Measurements from ENCODE around the gene SOSTDC1.
A peak's percentile ranks its signal among the peaks of the same experiment; 100 is the strongest.
"Not testable (repeated sequence)": the region's sequence is repeated elsewhere in the genome, so short reads cannot be mapped to it uniquely, and the experiment has no call there.

Gene SOSTDC1

DNA sequence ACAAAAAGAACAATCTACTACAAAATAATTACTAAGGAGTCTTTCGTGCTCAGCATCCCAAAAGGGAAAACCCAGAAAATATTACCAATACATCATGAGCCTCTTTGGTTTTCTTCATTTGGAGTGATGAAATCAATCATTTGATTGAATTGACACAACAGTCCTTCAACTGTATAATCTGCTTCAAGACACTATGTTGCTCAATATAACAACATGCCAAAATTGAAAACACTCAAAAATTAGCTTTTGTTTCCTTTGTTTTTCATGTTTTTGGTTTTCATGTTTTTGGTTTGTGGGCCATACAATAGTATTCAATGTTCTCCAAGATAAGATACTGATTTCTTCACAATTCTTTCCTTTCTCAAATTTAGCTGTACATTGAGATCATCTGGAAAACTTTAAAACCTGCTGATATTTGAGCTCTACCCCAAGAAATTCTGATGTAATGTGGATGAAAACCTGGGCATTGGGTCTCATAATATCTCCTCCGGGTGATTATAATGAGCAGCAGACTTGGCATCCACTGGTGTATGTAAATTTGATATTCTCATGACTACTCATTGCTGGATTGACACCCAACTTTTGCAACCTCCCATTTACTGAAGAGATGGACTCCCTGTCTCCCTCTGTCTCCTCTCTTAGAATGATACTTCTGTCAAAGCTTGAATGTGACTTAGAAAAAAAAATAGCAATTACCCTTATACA is 4.6 kb downstream of the SOSTDC1 start:
- DNase-seq: no peak

DNA sequence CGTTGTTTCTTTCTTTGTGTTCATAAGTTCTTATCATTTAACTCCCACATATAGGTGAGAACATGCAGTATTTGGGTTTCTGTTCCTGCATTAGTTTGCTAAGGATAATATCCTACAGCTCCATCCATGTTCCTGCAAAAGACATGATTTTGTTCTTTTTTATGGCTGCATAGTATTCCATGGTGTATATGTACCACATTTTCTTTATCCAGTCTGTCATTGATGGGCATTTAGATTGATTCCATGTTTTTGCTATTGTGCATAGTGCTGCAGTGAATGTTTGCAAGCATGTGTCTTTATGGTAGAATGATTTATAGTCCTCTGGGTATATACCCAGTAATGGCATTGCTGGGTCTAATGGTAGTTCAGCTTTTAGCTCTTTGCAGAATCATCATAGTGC is 9.2 kb downstream of the SOSTDC1 start:
- not testable (repeated sequence) for DNase-seq

DNA sequence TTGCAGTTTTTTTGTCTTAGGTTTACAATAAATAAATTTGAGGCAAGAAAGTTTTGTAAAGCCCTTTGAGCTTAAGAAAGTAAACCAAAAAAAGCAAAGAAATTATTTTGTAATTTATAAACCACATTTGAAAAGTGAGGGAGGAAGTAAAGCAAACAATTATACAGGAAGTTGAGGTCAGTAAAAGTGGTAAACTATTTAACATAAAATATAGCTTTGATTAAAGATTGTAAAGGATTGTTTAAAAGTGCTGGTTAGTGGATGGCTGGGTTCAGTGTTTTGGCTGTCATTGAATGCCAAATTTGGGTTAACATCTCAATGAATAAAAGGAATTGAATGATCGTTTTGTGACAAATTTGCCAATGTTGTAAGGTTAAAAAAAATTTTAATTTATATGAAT is 9.9 kb downstream of the SOSTDC1 start:
- DNase-seq: no peak

DNA sequence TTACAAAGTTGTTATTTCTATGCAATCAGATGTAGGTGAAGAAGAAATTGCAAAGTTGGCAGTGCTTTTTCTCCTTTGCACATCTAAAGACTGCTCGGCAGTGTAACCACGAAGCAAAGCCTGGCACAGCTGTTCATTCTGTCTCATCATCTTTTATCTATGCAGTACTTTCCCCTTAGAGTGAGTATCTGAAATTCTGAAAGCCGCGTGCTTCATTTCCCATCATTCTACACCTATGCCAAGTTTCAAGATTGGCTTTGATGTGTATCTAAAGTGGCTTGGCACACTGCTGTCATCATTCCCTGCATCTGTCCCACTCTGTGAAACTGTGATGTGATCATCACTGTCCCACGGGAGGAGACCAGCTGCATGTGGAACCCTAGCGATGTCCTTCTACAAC is 15.2 kb downstream of the SOSTDC1 start:
- no peak for DNase-seq

DNA sequence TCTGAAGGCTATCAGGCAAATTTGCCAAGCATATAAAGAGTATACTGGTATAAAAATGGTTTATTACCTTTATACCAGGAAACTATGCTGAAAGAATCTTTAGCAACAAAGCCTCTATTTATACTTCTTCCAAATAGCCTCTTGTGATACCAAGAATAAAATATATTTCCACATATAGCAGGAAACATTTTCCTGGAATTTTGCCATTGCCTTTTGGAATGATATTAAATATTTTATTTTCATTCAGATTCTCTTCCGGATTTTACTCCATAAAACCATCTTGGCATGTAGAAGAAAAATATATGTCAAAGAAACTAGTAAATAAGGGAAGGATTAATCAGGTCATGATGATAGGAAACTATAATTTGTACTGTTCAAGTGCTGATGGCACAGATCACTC is 17.7 kb downstream of the SOSTDC1 start:
- DNase-seq: no peak

DNA sequence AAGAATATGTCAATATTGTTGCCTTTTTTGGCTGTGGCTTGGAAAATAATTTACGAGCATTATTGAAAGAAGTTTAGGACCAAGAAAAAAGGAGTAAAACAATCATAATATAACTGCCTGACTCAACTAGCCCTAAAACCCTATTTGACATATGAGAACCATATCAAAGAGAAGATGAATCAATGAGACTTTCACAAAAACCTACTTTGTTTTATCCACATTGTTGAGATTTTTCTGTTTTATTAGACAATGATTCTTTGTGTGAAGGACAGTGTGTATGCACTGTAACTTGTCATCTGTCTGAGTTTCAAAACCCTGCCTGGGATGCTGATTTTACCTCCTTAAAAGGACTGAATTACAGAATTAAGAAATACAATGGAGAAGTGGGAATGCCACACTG is 19.0 kb downstream of the SOSTDC1 start:
- no peak for DNase-seq

DNA sequence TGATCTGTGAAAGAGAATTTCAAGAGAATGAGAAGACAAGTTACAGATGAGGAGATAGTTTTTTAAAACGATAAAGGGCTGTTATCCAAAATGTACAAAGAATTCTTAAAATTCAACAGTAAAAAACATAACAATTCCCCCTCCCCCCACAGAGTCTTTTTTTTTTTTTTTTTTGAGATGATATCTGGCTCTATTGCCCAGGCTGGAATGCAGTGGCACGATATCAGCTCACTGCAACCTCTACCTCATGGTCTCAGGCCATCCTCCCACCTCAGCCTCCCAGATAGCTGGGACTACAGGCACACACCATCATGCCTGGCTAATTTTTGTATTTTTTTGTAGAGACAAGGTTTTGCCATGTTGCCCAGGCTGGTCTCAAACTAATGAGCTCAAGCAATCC is 21.7 kb downstream of the SOSTDC1 start:
- DNase-seq: not testable (repeated sequence)

DNA sequence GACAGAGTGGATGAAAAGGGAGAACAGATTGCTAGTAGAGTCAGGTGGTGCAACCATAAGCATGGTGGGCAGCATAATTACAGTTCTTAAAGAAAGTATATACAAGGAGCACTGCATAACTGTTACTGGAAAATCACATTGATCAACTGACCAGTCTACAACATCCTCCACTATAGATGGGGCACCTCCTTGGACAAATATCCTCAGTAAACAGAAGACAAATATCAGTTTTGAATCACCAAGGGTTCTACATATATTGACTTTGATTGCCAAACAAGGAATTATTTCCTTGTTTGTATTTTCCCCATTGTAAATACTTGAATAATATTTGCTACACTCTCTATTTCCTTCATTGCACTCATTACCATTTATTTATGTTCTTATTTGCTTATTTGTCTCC is 26.6 kb downstream of the SOSTDC1 start:
- DNase-seq: no peak

DNA sequence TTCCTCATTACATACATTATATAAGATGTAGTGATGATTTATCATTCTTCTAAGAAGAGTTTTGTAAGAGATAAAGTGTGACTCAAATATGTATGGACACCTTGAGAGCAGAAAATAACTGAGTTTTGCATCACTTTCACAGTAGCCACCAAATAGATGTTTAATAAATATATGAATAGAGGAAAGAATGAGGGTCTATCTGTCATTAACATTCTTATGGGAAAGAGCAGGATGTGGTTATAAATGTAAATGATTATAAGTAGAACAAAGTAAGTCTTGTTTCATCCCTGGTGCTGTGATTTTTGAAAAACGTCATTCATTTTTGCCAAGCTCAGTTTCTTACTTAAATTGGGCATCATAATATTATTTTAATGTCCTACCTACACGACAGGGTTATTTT is 29.2 kb downstream of the SOSTDC1 start:
- no peak for DNase-seq

DNA sequence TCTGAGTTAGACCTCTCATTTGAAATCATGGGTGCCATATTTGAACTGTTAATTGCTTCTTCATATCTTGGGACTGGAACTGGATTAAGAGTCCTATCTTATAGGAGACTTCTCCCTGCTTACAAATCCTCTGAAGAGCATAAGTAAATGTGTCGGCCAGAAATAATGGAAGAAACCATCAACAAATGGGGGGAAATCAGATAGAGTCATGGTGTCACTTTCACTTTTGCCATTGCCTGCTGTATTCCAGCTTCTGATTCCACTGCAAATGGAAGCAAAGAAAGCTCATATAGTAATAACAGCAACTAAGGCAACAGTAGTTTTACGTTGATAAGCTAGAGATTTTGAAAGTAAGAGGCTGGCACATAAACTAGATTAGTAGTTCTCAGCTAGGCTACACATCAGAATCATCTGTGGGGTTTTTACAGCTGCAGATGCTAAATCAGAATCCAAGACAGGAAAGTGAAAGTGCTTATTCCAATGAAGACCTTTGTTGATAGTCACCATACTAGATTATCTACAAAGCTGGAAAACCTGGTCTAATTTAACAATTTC is 31.9 kb downstream of the SOSTDC1 start:
- no peak for DNase-seq

DNA sequence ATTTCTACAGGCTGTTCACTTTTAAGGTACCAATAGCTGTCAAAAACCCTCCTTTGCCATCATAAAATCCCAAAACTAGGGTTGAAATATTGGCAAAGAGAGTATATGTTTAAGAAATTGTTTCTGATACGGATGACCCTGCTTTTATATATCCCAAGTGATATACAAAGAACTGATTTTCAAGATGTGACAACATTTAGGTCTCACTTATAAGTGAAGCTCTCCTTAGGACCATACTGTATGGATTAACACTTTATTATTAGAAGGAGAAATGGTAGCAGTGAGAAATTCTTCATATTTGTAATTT is 33.2 kb downstream of the SOSTDC1 start:
- DNase-seq: no peak

DNA sequence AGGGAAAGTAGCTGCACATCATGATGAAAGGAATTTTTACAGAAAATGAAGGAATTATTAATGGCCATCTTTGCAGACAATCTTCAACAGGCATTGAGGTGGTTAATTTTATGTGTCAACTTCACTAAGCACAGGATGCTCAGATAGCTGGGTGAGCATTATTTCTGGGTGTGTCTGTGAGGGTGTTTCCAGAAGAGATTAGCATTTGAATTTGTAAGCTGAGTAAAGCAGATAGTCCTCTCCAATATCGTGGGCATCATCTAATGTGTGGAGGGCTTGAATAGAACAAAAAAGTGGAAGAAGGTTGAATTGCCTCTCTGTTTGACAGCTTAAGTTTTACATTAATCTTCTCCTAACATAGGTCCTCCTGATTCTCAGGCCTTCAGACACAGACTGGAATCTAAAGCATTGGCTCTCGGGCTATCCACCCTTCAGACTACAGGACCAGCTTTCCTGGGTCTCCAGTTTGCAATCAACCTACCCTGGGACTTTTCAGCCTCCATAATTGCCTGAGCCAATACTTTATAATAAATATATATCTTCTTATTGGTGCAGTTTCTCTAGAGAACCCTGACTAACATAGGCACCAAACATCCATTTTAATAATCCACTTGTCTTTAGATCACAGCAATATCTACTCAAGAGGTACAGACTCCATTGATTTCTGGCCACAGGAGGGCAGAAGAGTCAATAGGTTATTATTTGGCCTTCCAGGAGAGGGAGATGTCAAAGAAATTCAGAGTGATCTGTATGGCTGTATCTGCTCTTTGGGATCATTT is 33.7 kb downstream of the SOSTDC1 start:
- DNase-seq: peak; percentile 29

DNA sequence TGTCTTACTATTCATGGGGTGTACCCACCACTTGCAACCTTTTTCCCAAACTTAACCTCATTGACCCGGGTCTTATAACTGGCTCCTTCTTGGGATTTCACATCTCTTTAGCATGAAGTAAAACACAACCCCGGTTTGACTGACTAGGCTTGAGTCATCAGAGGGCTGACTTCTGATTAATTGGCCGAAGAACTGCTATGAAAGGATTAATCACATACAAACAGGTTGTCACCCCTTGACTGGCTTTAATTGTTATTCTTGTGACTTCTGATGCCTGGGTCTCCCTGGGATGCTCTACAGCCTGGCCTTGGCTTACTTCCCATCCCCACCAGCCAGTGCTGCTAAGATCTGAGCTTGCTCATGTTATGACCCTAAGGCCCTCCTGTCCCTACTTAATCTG is 35.4 kb downstream of the SOSTDC1 start:
- DNase-seq: no peak

DNA sequence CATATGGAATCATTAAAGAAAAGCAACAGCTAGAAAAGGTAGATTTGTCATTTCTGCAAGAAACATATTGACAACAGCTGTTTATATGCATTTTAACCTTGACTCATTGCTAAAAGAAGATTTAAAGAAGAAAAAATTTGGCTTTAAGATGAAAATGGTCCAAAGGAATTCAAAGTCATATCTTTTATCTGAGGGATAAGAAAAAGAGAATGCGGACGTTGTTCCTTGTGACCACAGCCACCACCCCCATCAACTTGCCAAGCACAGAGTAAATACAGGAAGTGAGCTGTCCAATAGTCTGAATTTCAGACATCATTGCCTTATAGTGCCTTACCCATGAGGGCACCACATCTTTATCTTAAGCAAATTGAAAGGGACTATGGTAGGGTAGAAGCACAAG is 36.9 kb downstream of the SOSTDC1 start:
- no peak for DNase-seq

DNA sequence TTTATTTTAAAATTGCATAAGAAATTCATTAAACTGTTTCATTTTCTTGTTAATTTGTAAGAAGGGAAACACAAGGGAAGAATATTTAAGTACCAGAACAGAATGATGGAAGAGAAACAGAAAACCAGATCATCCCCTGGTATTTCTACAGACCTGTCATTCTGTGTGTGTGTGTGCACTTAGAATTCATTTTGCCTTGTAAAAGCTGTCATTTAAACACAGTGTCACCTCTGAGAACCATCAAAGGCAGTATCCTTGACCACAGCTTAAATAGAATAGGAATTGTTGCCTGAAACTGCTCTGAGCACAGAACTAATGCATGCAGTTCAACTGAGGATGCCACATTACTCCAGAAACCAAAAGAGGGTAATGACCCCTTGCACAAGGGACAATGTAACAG is 37.4 kb downstream of the SOSTDC1 start:
- DNase-seq: no peak

DNA sequence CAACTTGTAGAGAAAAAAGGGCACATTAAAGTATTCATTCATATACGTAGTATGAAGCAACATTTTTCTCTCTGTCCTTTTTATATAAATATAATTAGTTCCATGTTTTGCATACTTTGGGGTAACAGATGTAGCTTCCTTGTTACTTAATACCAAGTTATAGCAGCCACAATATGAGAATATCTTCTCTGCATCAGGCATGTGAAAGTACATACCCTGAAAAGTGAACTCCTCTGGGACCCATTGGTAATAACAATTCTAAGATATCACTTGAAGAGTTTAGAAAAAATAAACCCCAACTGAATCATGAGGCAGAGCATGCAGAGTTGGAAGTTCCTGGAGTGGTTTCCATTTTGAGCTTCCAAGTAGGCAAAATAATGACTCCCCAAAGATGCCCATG is 41.8 kb downstream of the SOSTDC1 start:
- DNase-seq: no peak

DNA sequence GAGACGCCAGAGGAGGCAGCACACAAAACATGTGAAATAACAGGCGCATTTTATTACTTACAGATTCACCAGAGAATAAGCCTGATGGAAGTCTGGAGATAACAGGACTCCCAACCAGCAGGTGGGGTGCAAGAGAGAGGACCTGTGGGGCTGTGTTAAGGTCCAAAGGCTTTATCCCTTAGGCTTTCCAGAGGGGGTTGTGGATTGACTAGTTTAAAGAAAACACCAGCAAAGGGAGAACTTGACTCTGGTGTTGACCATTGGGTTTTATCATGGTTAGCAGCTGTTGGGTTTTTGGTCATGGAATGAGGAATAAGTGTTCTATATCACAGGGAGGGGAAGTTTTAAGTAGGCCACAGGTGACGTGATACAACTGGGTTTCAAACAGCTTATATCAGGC is 42.6 kb downstream of the SOSTDC1 start:
- no peak for DNase-seq

DNA sequence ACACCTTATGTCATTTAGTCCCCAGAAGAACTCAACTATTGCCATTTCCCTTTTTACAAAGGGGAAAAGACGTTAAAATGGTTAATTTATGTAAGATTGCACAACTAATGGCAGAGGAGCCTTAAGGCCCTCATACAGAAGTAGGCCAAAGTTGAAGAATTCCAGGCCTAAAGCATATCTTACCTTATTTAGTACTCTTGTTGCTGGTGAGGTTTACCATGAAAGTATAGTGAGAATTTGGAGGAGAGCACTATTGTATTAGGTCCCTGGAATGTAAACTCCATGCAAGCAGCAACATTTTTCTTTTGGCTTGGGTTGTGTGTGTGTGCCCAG is 43.5 kb downstream of the SOSTDC1 start:
- no peak for DNase-seq

DNA sequence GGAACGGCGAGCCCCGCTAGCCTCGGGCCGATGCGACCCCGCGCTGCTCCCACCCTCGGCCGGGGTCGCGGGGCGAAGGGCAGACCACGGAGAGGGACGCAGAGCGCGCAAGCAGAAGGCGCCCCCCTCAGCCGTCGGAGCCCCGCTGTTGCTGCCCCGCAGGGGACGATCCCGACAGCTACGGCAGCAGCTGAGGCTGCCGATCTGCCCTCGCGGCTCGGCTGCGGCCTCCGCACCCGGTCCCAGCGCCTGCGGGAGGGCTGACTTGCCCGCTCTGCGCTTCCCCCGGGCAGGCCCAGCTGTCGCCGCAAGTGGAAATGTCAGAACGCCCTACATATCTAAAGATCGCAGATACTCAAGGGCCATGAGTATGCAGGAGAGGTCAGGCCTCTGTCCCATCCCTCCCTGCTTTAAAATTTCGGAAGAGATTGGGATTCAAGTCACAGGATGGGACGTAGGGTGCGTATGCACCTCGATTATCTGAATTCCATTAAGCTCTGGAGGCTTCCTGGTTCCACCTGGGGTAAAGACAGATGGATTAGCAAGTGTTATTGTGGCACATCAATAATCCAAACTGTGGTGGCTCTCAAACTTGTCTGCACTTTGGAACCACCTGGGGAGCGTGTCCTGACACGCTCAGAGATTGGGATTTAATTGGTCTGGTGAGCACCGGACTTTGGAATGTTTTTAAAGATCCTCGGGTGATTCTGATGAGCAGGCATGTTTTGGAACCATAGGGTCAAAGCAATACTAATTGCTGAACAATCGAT is 44.0 kb downstream of the SOSTDC1 start, which contains the start of gene CRPPA:
Gene CRPPA, minus strand, starts transcription at position 206 of the 770 bp plus-strand sequence. CDS start 216 bp downstream, outside the sequence.
- peak; percentile 44 for DNase-seq

DNA sequence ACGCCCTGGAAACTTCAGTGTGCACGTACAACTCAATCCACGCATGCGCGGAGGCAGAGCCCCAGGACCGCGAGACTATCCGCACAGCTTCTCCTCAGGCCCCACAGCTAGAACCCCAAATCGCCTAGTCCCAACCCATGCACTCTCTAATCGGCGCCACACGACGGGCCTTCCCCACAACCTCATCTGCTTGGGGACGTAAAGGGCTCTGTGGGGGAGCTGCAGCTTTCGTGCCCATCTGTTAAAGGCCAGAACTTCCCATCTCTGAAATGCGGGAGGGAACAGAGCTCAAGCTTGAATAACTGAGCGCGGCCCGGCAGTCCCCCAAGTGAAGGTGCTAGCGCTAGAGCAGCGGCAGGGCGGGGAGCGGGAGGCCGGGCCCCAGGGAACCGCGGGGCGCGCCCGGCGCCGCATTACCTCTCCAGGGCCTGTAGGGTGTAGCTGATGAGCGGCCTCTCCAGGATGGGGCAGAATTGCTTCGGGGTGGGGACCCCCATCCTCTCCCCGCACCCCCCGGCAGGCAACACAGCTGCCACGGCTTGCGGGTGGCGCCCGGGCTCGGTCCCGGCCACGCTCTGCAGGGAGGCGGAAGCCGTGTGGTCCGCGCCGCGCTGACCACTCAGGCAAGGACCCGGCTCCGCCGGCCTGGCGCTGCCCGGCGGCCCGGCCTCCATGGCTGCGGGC is 44.7 kb downstream of the SOSTDC1 start:
- peak; percentile 79 for DNase-seq

DNA sequence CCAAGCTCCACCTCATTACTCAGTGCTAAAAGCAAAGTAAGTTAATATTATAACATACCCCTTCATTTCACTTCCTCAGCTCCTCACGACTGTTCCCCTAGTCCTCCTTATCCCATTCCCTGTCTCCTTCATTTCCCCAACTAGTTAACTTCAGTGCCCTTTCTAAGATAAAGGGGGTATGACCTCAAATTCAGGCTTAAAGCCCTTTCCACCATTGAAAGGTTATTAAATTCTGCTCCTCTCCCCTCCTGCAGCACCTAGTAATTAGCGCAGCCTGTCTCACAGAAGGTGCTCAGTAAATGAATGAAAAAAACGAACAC is 45.2 kb downstream of the SOSTDC1 start:
- no peak for DNase-seq

DNA sequence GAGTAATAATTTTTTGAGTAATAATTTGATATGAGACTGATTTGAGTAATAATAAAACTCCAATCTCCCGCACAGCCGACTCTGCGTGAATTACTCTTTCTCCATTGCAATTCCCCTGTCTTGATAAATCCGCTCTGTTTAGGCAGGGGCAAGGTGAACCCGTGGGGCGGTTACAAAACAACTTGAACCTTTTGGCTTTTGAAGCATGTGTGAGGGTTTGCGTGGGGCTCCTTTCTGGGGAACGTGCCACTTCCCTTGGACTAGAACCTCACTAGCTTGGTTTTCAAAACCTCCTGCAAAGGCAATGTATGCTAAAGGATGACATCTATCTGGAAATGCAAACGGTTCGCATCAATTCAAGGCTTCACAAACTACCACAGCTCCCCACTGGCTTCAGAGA is 45.7 kb downstream of the SOSTDC1 start:
- DNase-seq: no peak

DNA sequence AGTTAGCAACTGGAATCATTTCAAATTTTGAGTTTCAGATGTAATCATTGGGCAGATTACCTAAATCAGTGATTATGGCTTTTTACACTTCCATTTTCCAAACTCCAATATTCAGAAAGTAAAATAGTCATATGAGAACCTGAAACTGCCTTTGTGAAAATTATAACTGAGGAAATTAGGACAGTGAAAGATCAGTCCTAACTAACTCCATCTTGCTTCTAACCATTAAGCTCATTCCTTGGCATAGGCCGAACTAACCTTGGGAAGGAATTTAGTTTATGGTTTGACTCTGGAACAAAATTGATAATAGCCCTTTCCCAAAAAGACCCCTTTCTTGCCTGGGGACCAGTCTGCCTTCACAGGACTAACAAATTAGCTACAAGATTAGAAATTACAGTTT is 46.4 kb downstream of the SOSTDC1 start:
- no peak for DNase-seq
